Measurements from ENCODE around the gene ST6GALNAC2.

The ST6GALNAC2 gene

DNA sequence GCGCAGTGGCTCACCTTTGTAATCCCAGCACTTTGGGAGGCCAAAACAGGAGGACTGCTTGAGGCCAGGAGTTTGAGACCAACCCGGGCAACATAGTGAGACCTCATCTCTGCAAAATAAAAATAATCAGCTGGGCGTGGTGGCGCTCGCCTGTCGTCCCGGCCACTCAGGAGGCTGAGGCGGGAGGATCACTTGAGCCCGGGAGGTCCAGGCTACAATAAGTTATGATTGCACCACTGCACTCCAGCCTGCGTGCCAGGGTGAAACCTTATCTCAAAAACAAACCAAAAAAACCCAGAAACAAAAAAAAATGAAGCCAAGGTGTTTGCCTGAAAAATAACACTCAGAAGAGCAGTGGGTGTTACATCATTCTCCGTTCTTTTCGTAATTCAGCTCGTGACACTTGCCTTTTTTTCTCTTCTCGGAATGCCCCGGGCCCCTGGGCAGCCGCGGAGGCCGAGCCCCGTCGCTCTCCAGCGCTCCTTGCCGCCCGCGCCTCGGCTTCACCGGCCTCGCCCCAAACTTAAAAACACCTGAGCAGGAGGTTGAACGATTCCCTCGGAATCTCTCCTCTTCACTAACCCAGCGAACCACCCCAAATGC, 28.8 kb downstream of the ST6GALNAC2 start:
- no peak for DNase-seq (ENCODE audit: low read depth in 2 of 2)

DNA sequence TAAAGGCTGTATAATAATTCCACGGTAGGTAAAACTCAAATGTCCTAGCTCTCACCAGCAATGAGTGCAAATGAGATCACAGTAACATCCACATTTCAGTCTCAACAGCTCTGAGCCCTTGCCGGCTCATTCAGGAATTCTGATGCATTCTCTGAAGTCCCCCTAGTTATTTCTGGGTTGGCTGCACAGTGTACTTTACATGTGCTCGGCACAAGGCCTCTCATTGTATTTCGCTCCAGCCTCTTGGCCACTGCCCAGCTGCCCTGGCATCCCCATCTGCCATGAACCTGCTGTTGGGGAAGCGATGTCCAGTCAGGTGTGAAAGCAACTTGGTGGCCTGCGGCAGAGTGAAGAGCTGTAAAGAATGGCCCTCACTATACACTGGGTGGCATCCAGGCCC, 31.5 kb downstream of the ST6GALNAC2 start:
- DNase-seq (ENCODE audit: low read depth in 2 of 2): no peak

- no peak for DNase-seq (ENCODE audit: low read depth in 2 of 2)
Observed at GRCh38 chr17:76553178-76553908, 32.3 kb downstream of the ST6GALNAC2 start.

DNA sequence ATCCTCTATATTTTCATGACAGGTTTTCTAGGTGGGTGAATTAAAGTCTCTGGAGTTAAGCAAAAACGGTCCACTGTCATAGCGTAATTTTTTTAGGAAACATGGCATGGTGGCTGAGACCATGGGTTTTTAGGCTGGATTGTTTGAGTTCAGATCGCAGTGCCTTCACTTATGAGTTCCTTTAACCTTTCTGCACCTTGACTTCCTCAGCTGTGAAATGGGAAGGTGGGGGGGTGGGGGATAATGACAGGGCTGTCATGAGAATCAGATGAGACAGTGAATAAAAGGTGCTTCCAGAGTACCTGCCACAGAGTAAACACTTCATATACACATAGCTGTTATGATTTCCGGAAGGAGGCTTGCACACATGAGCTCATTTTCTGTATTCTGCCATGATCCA, 34.0 kb downstream of the ST6GALNAC2 start:
- DNase-seq (ENCODE audit: low read depth in 2 of 2): no peak

DNA sequence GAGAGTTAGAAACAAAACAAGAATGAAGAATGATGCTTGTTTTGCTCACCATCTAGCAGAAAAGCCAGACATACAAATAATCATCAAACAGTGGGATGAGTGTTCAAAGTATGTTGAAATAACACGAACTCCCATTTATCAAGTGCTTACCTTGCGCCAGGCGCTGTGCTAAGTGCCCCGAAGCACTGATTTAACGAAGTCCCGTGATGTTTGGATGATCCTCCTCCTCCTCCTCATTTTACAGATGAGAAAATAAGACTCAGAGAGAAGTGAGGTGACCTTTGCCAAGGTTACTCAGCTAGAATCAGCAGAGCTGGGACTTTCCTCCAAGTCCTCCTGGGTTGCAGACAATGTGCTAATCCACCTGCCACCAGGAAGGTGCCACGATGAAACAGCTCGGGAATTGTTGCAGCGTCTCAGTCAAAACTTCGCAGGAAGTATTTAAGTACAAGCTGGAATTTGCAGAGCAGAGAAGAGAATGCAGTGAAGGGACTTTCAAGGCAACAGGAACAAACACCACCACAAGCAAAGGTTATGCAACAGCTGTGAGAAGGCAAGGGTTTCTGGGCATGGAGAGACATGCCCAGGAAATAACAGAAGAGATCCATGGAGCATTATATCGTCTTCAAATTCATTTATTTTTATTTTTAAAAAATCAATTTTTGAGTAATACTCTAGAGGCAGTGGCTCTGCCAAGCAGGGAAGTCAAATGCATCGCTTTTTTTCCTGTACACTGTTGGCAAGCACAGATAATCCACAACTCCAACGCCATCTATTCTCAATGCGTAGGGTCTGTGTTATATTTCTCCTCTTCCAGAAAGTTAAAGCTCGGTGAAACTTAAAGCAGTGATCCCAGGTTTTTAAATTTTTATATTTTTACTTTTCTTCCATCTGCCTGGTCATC, 34.7 kb downstream of the ST6GALNAC2 start:
- no peak for DNase-seq (ENCODE audit: low read depth in 2 of 2)

- DNase-seq (ENCODE audit: low read depth in 2 of 2): no peak
Observed at GRCh38 chr17:76549539-76549938, 36.1 kb downstream of the ST6GALNAC2 start.

GRCh38 chr17:76549215-76549518, 36.5 kb downstream of the ST6GALNAC2 start:
- DNase-seq (ENCODE audit: low read depth in 2 of 2): no peak

GRCh38 chr17:76548378-76549214, 37.1 kb downstream of the ST6GALNAC2 start:
- no peak for DNase-seq (ENCODE audit: low read depth in 2 of 2)

GRCh38 chr17:76547642-76548202, 37.9 kb downstream of the ST6GALNAC2 start:
- no peak for DNase-seq (ENCODE audit: low read depth in 2 of 2)

- DNase-seq (ENCODE audit: low read depth in 2 of 2): no peak
Observed at GRCh38 chr17:76547183-76547641, 38.4 kb downstream of the ST6GALNAC2 start.

- peak; percentile 84 for DNase-seq (ENCODE audit: low read depth in 2 of 2)
Observed at GRCh38 chr17:76546556-76547182, 39.0 kb downstream of the ST6GALNAC2 start.

DNA sequence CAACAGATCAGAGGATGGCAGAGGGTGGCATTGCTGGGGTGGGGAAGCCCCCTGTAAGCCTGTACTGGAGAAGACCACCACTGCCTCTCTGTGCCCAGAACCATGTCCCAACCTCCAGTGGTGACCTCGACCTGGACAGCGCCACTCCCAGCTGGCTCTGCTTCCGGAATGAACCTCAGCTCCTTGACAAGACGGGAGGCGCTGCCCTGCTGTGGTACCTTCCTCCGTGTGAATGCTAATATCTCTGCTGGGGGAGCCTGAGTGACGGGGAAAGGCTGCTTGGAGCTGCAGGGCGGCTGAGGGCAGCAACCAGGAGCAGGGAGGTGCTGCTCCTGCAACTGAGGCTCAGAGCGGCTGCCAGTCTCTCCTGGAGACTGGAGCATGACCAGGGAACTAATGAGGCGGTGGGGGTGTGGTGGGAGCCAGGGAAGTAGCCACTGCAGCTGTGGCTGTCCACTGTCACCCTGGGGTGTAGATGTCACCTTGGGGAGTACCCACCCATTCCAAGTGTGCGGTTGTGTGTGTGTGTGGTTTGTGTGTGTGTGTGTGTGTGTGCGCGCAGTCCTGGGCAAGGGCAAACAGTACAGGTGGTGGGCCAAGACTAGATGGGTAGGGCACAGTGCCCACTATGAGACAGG, 39.6 kb downstream of the ST6GALNAC2 start:
- DNase-seq (ENCODE audit: low read depth in 2 of 2): no peak

- DNase-seq (ENCODE audit: low read depth in 2 of 2): no peak
Observed at GRCh38 chr17:76544546-76545365, 40.9 kb downstream of the ST6GALNAC2 start.

- DNase-seq (ENCODE audit: low read depth in 2 of 2): no peak
Observed at GRCh38 chr17:76543826-76544545, 41.7 kb downstream of the ST6GALNAC2 start.

GRCh38 chr17:76543482-76543825, 42.2 kb downstream of the ST6GALNAC2 start:
- DNase-seq (ENCODE audit: low read depth in 2 of 2): no peak

DNA sequence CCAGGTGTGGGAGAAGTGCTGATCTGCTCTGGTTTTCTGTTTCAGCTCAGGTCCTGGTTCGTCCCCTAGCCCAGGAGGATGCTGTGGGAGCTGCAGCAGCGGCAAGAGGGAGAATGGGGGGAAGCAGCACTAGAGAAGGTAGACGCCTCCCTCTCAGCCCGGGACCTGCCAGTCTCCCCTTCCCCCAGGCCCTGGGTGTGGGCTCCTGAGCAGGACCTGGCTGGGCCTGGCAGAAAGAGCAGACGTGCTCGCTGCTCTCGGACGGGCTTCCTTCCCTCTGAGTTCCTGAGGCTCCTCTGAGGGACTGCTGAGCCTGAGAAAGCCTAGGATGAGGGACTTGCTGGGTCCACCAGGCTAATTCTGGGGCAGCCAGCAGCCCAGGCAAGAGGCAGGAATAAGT, 42.7 kb downstream of the ST6GALNAC2 start:
- no peak for DNase-seq (ENCODE audit: low read depth in 2 of 2)

GRCh38 chr17:76542566-76542971, 43.1 kb downstream of the ST6GALNAC2 start:
- DNase-seq (ENCODE audit: low read depth in 2 of 2): no peak

GRCh38 chr17:76541739-76542454, 43.8 kb downstream of the ST6GALNAC2 start:
- DNase-seq (ENCODE audit: low read depth in 2 of 2): no peak
